Nephron progenitor cell (in vitro differentiated cells): ENCODE measurements around the gene LCN9.

Experiments
- DNase-seq: peaks from one replicate; pipeline ENCODE4 v3.0.0; 2021
- H3K27ac Mint-ChIP-seq: 2 replicates; pipeline ENCODE4 v1.8.0; 2021; ENCODE audit warnings: mild to moderate bottlenecking, moderate library complexity, mixed read lengths
- H3K27me3 Mint-ChIP-seq: 2 replicates; pipeline ENCODE4 v1.8.0; 2021; ENCODE audit warnings: mild to moderate bottlenecking, low read depth, mixed read lengths; ENCODE audit not compliant: poor library complexity
- H3K36me3 Mint-ChIP-seq: 2 replicates; pipeline ENCODE4 v1.8.0; 2021; ENCODE audit warnings: low read depth, mixed read lengths
- H3K4me1 Mint-ChIP-seq: 2 replicates; pipeline ENCODE4 v1.8.0; 2021; ENCODE audit warnings: mixed read lengths
- H3K4me3 Mint-ChIP-seq: 2 replicates; pipeline ENCODE4 v1.8.0; 2021; ENCODE audit warnings: mild to moderate bottlenecking, moderate library complexity, mixed read lengths
- H3K9me3 Mint-ChIP-seq: 2 replicates; pipeline ENCODE4 v1.8.0; 2021; ENCODE audit warnings: mild to moderate bottlenecking, moderate library complexity, mixed read lengths
- TF ChIP-seq, protein P1 (sequence below): fragments of 200-600 bp; sonication (generic); IDR thresholded peaks from 2 replicates; pipeline ENCODE4 v1.5.0; 2021; ENCODE audit warnings: antibody characterized with exemption

Gene LCN9

DNA sequence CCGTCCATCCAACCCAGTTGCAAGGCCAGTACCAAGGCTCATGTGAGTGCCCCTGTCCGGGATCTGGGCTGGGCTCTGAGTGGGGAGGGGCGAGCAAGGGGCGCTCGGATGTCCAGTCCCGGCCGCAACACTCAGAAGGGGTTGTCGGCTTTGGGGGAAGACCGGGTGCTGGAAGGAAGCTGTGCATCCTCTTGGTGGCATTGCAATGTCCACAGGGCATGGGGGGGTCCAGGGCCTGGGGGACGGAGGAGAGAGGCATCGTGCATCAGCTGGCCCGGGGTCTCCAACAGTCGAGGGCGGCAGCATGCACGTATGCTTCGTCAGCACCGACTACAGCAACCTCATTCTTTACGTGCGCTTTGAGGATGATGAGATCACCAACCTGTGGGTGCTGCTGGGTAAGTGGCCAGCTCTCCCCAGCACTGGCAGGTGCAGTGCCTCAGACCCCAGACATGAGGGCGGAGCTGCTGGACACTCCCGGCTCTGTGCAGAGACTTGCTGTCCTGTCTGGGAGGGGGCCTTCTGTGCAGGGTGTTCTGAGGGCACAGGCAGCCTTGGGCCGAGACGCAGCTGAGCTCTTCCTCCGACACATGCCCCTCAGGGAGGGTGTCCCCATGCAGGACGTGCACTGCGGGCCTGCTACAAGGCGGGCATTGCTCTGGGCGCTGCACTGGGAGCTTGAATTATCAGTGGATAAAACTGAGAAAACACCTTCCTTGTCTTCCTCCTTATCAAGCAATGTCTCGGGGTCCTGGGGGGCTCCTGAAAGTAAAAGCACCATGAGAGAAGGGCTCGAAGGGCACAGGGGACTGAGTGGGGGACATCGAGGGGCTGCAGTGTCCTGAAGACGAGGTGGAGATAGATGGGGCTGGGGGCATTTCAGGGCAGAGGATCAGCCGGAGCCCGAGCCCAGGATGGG, 46.2 kb upstream of the LCN9 start:
- Mint-ChIP-seq H3K27me3 (peaks cover 12% of the 10 kb centered on the region), H3K36me3 (no peaks in the 10 kb centered on the region), H3K4me1 (peaks cover 5% of the 10 kb centered on the region), H3K27ac (no peak overlapping the region), H3K9me3 (peaks cover 2% of the 10 kb centered on the region), H3K4me3 (no peak overlapping the region)
- no peak for DNase-seq
- TF ChIP-seq, protein P1, sequence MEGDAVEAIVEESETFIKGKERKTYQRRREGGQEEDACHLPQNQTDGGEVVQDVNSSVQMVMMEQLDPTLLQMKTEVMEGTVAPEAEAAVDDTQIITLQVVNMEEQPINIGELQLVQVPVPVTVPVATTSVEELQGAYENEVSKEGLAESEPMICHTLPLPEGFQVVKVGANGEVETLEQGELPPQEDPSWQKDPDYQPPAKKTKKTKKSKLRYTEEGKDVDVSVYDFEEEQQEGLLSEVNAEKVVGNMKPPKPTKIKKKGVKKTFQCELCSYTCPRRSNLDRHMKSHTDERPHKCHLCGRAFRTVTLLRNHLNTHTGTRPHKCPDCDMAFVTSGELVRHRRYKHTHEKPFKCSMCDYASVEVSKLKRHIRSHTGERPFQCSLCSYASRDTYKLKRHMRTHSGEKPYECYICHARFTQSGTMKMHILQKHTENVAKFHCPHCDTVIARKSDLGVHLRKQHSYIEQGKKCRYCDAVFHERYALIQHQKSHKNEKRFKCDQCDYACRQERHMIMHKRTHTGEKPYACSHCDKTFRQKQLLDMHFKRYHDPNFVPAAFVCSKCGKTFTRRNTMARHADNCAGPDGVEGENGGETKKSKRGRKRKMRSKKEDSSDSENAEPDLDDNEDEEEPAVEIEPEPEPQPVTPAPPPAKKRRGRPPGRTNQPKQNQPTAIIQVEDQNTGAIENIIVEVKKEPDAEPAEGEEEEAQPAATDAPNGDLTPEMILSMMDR = no peak

DNA sequence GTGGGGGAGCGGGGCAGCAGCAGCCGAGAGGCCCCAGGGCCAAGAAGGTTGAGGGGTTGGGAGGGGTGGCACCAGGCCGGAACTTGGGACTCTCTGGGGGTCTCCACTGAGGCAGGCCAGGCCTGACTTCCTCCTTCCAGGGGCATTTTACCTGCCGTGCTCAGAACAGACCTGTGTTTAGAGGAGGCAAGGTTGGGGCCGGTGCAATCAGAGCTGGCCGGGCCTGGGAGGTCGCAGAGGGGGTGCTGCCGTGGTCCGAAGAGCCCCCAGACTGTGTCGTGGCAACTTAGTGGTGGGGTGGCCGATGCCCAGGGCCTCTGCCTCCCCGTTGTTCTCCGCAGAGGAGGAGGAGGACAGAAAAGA, 45.6 kb upstream of the LCN9 start:
- no peak for DNase-seq
- no peaks in the 10 kb centered on the region for H3K36me3 Mint-ChIP-seq
- H3K9me3 Mint-ChIP-seq = no peaks in the 10 kb centered on the region
- peaks cover 5% of the 10 kb centered on the region for H3K4me1 Mint-ChIP-seq
- H3K27ac Mint-ChIP-seq = no peak overlapping the region
- no peak overlapping the region for H3K4me3 Mint-ChIP-seq
- H3K27me3 Mint-ChIP-seq = peaks cover 10% of the 10 kb centered on the region
- TF ChIP-seq, protein P1 = no peak

DNA sequence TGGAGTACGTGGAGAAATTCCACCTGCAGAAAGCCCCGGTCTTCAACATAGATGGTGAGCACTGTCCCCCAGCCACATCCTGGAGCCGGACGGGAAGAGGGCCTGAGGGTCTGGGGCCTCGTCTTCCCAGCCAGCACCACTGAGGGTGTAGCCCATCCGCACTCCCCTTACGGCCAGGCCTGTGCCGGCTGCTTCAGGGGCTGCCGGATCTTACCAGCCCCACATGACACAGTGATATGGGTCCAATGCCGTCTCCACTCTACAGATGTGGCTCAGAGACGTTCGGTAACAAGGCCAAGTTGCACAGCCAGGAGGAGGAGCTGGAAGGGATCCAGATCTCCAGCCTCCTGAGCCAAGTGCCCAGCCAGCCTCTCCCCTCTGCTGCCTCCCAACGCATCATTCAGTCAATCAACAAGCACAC, 45.1 kb upstream of the LCN9 start:
- no peaks in the 10 kb centered on the region for H3K36me3 Mint-ChIP-seq
- H3K9me3 Mint-ChIP-seq = no peaks in the 10 kb centered on the region
- H3K27ac Mint-ChIP-seq = no peak overlapping the region
- H3K4me1 Mint-ChIP-seq = peaks cover 5% of the 10 kb centered on the region
- TF ChIP-seq, protein P1 = no peak
- no peak overlapping the region for H3K4me3 Mint-ChIP-seq
- H3K27me3 Mint-ChIP-seq = peaks cover 13% of the 10 kb centered on the region
- no peak for DNase-seq

DNA sequence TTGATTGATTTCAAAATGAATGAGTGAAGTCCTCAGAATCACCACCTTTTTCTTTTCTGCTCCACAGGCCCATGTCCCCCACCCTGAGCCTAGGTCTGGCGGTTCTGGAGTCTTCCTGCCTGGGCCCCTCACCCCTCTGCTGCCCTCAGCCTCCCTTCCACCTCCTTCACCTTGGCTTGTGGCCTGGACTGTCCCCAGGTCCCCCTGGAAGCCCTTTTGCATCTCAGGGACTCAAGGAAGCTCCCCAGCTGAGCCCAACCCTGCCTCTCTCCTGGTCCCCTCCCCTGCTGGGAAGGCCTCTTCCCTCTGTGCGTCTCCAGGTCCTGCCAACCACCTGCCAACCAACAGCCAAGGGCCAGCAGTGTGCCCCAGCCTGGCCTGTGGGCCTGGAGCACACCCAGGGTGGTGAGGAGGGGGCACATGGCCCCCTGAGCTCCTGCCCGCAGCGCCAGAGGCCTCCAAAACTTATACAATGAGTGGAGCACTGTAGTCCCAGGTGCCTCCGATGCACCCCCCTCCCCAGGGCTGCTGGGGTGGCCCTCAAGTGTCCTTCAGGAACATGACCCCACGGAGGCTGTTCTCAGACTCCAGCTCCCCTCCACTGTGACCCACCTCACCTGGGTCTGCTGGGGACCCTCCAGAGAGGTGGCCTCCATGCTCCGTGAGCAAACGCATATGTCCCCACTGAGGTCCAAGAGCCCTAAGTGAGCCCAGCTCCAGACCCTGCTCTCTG, 44.1 kb upstream of the LCN9 start:
- H3K4me3 Mint-ChIP-seq = no peak overlapping the region
- H3K27ac Mint-ChIP-seq = peak overlapping the region; percentile 64
- no peak for DNase-seq
- H3K27me3 Mint-ChIP-seq = peaks cover 15% of the 10 kb centered on the region
- H3K9me3 Mint-ChIP-seq = no peaks in the 10 kb centered on the region
- H3K36me3 Mint-ChIP-seq = no peaks in the 10 kb centered on the region
- TF ChIP-seq, protein P1 = no peak
- H3K4me1 Mint-ChIP-seq = peaks cover 5% of the 10 kb centered on the region

DNA sequence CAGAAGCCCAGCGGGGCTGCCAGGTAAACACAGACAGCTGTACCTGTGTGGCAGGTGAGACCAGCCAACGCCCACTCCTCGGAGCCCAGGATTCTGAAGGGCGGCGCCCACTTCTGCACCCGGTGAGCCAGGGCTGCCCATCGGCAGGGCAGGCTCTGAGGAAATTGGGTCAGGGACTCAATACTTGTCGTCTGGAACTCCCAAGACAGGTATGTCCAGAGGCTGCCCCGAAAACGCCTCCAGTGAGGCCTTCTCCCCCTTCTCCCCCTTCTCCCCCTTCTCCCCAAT, 43.6 kb upstream of the LCN9 start:
- no peaks in the 10 kb centered on the region for H3K9me3 Mint-ChIP-seq
- no peaks in the 10 kb centered on the region for H3K36me3 Mint-ChIP-seq
- peaks cover 17% of the 10 kb centered on the region for H3K27me3 Mint-ChIP-seq
- DNase-seq = no peak
- H3K4me3 Mint-ChIP-seq = no peak overlapping the region
- no peak overlapping the region for H3K27ac Mint-ChIP-seq
- peaks cover 5% of the 10 kb centered on the region for H3K4me1 Mint-ChIP-seq
- TF ChIP-seq, protein P1 = no peak
